SK-N-MC (cell line): Measurements from ENCODE around the gene CNTFR.
"Not testable (repeated sequence)": the region's sequence is repeated elsewhere in the genome, so short reads cannot be mapped to it uniquely, and the experiment has no call there.

Experiments used
- DNase-seq: peaks from one replicate; pipeline ENCODE4 v3.0.0-alpha.2; 2011; ENCODE audit warnings: low read depth, low spot score
- H3K27ac ChIP-seq: fragments of 200-600 bp; sonication (generic); 2 replicates; pipeline ENCODE4 v1.5.1; 2016; ENCODE audit warnings: mixed run types
- H3K36me3 ChIP-seq: fragments of 200-600 bp; sonication (generic); 2 replicates; pipeline ENCODE4 v1.6.1; 2017; ENCODE audit warnings: antibody characterized with exemption, low read length, mixed read lengths; ENCODE audit not compliant: insufficient read depth
- H3K4me3 ChIP-seq: fragments of 200-600 bp; sonication (generic); 2 replicates; pipeline ENCODE4 v1.5.1; 2016
- H3K9ac ChIP-seq: fragments of 200-600 bp; sonication (generic); 2 replicates; pipeline ENCODE4 v1.8.0; 2017; ENCODE audit warnings: mixed run types, mixed read lengths; ENCODE audit not compliant: insufficient read length
- H3K9me3 ChIP-seq: fragments of 200-600 bp; sonication (generic); 2 replicates; pipeline ENCODE4 v1.6.1; 2017; ENCODE audit warnings: low read depth, mild to moderate bottlenecking, antibody characterized with exemption, low read length, moderate library complexity, mixed read lengths
- EZH2 ChIP-seq: fragments of 200-600 bp; sonication (generic); IDR thresholded peaks from one replicate; pipeline ENCODE4 v1.6.1; 2017; ENCODE audit warnings: antibody characterized with exemption
- FOXP2 ChIP-seq: optimal IDR thresholded peaks from 2 replicates; pipeline ENCODE3; 2011; ENCODE audit warnings: mild to moderate bottlenecking, moderate library complexity; ENCODE audit not compliant: insufficient read depth; ENCODE audit errors: extremely low read length, control extremely low read depth
- POLR2AphosphoS5 ChIP-seq: IDR thresholded peaks from 2 replicates; pipeline ENCODE4 v1.6.1; 2012; ENCODE audit warnings: mild to moderate bottlenecking, low read depth, low read length, borderline replicate concordance

Gene CNTFR

GRCh38 chr9:34541540-34541939, 48.0 kb downstream of the CNTFR start:
- TF ChIP-seq POLR2AphosphoS5, result no peak
- TF ChIP-seq EZH2, result no peak
- no peak for TF ChIP-seq FOXP2
- H3K27ac ChIP-seq, result no peak overlapping the region
- no peaks in the 10 kb centered on the region for H3K36me3 ChIP-seq
- no peak for DNase-seq
- no peak overlapping the region for H3K4me3 ChIP-seq
- H3K9ac ChIP-seq, result no peak overlapping the region
- H3K9me3 ChIP-seq, result no peaks in the 10 kb centered on the region

GRCh38 chr9:34540827-34541226, 48.7 kb downstream of the CNTFR start:
- H3K4me3 ChIP-seq, result no peak overlapping the region
- TF ChIP-seq POLR2AphosphoS5, result no peak
- TF ChIP-seq FOXP2, result no peak
- TF ChIP-seq EZH2, result no peak
- no peak for DNase-seq
- H3K27ac ChIP-seq, result no peak overlapping the region
- H3K36me3 ChIP-seq, result no peaks in the 10 kb centered on the region
- no peaks in the 10 kb centered on the region for H3K9me3 ChIP-seq
- H3K9ac ChIP-seq, result no peak overlapping the region

GRCh38 chr9:34536685-34537084, 52.8 kb downstream of the CNTFR start:
- Histone ChIP-seq H3K36me3 (no peaks in the 10 kb centered on the region), H3K9me3 (no peaks in the 10 kb centered on the region), H3K9ac (no peak overlapping the region), H3K27ac (no peak overlapping the region), H3K4me3 (no peak overlapping the region)
- TF ChIP-seq EZH2, result no peak
- no peak for TF ChIP-seq POLR2AphosphoS5
- no peak for TF ChIP-seq FOXP2
- no peak for DNase-seq

- not testable (repeated sequence) for H3K27ac ChIP-seq, DNase-seq, H3K9me3 ChIP-seq, H3K36me3 ChIP-seq, H3K9ac ChIP-seq, H3K4me3 ChIP-seq
Measured at GRCh38 chr9:34532041-34532440, 57.5 kb downstream of the CNTFR start.

- DNase-seq, result no peak
- Histone ChIP-seq H3K4me3 (no peak overlapping the region), H3K9me3 (no peaks in the 10 kb centered on the region), H3K27ac (no peak overlapping the region), H3K9ac (no peak overlapping the region), H3K36me3 (no peaks in the 10 kb centered on the region)
- no peak for TF ChIP-seq FOXP2
- TF ChIP-seq EZH2, result no peak
- TF ChIP-seq POLR2AphosphoS5, result no peak
Measured at GRCh38 chr9:34526026-34526425, 63.5 kb downstream of the CNTFR start.

GRCh38 chr9:34524349-34524748, 65.2 kb downstream of the CNTFR start:
- no peaks in the 10 kb centered on the region for H3K36me3 ChIP-seq
- no peak overlapping the region for H3K4me3 ChIP-seq
- H3K9ac ChIP-seq, result no peak overlapping the region
- H3K27ac ChIP-seq, result no peak overlapping the region
- DNase-seq, result no peak
- no peaks in the 10 kb centered on the region for H3K9me3 ChIP-seq
- no peak for TF ChIP-seq EZH2
- TF ChIP-seq FOXP2, result no peak
- TF ChIP-seq POLR2AphosphoS5, result no peak

- Histone ChIP-seq H3K4me3 (peak within 1 kb of the TSS; percentile 76), H3K9ac (peak within 1 kb of the TSS; percentile 43), H3K27ac (no peak within 1 kb of the TSS)
Measured at GRCh38 chr9:34522971-34523797, 66.3 kb downstream of the CNTFR start, which contains the start of gene ENHO. Gene ENHO, minus strand, starts transcription at chr9:34522990. Its CDS starts 1,295 bp downstream, at chr9:34521695.

GRCh38 chr9:34522091-34522887, 67.2 kb downstream of the CNTFR start:
- Histone ChIP-seq H3K4me3 (peak overlapping the region; percentile 76), H3K36me3 (no peaks in the 10 kb centered on the region), H3K9me3 (no peaks in the 10 kb centered on the region), H3K9ac (peak overlapping the region; percentile 43), H3K27ac (no peak overlapping the region)
- no peak for TF ChIP-seq EZH2
- no peak for TF ChIP-seq FOXP2
- no peak for TF ChIP-seq POLR2AphosphoS5
- DNase-seq, result no peak

More at GRCh38 chr9:34522971-34523797, 66.3 kb downstream of the CNTFR start, which contains the start of gene ENHO:
- H3K36me3 ChIP-seq, result no peaks in the 10 kb centered on the region
- no peak for DNase-seq
- H3K9me3 ChIP-seq, result no peaks in the 10 kb centered on the region
- TF ChIP-seq EZH2 (no peak), POLR2AphosphoS5 (no peak; the same call in 1 of the 2 replicates), FOXP2 (no peak)
